Activated naive CD8-positive, alpha-beta T cell treated with anti-CD3 and anti-CD28 coated beads, Interleukin-2, amount 50 U/mL, for 24 hours (primary cell): ENCODE results near the gene SPSB4.
A peak's percentile ranks its signal among the peaks of the same experiment; 100 is the strongest.

Experiments
- ATAC-seq: fragments of 150-1000 bp; cut with Tn5 transposase; one replicate; pipeline ENCODE4 v1.10.0; 2021
- DNase-seq: peaks from one replicate; pipeline ENCODE4 v3.0.0; 2021
- H3K27ac Mint-ChIP-seq: one replicate; pipeline ENCODE4 v1.8.0; 2021; ENCODE audit warnings: mild to moderate bottlenecking, mixed read lengths
- H3K27me3 Mint-ChIP-seq: one replicate; pipeline ENCODE4 v1.8.0; 2021; ENCODE audit warnings: mixed read lengths
- H3K36me3 Mint-ChIP-seq: one replicate; pipeline ENCODE4 v1.8.0; 2021; ENCODE audit warnings: low read depth, mixed read lengths
- H3K4me1 Mint-ChIP-seq: one replicate; pipeline ENCODE4 v1.8.0; 2021; ENCODE audit warnings: mixed read lengths
- H3K4me3 Mint-ChIP-seq: one replicate; pipeline ENCODE4 v1.8.0; 2021; ENCODE audit warnings: mild to moderate bottlenecking, moderate library complexity, mixed read lengths
- H3K9me3 Mint-ChIP-seq: one replicate; pipeline ENCODE4 v1.8.0; 2021; ENCODE audit warnings: mixed read lengths

Gene SPSB4

GRCh38 chr3:141150081-141150830, 99.1 kb downstream of the SPSB4 start:
- Mint-ChIP-seq H3K9me3 (no peaks in the 10 kb centered on the region), H3K4me3 (no peak overlapping the region), H3K27ac (no peak overlapping the region), H3K36me3 (no peaks in the 10 kb centered on the region), H3K4me1 (no peaks in the 10 kb centered on the region), H3K27me3 (peaks cover 7% of the 10 kb centered on the region)
- ATAC-seq = no peak
- DNase-seq = no peak

- Mint-ChIP-seq H3K9me3 (no peaks in the 10 kb centered on the region), H3K27ac (no peak overlapping the region), H3K36me3 (no peaks in the 10 kb centered on the region), H3K4me1 (no peaks in the 10 kb centered on the region), H3K27me3 (peaks cover 4% of the 10 kb centered on the region), H3K4me3 (no peak overlapping the region)
- DNase-seq = no peak
- no peak for ATAC-seq
Observed at GRCh38 chr3:141150931-141151330, 99.8 kb downstream of the SPSB4 start.

- no peaks in the 10 kb centered on the region for H3K36me3 Mint-ChIP-seq
- no peaks in the 10 kb centered on the region for H3K9me3 Mint-ChIP-seq
- H3K27me3 Mint-ChIP-seq = peaks cover 4% of the 10 kb centered on the region
- no peak overlapping the region for H3K27ac Mint-ChIP-seq
- no peaks in the 10 kb centered on the region for H3K4me1 Mint-ChIP-seq
- no peak overlapping the region for H3K4me3 Mint-ChIP-seq
- ATAC-seq (no peak), DNase-seq (no peak)
Observed at GRCh38 chr3:141151439-141151838, 100.3 kb downstream of the SPSB4 start.

- H3K27me3 Mint-ChIP-seq = peaks cover 4% of the 10 kb centered on the region
- H3K36me3 Mint-ChIP-seq = no peaks in the 10 kb centered on the region
- ATAC-seq (no peak), DNase-seq (no peak)
- no peak overlapping the region for H3K27ac Mint-ChIP-seq
- H3K9me3 Mint-ChIP-seq = no peaks in the 10 kb centered on the region
- no peaks in the 10 kb centered on the region for H3K4me1 Mint-ChIP-seq
- no peak overlapping the region for H3K4me3 Mint-ChIP-seq
Observed at GRCh38 chr3:141152130-141152529, 101.0 kb downstream of the SPSB4 start.

GRCh38 chr3:141152801-141153678, 101.9 kb downstream of the SPSB4 start:
- no peaks in the 10 kb centered on the region for H3K4me1 Mint-ChIP-seq
- ATAC-seq (no peak), DNase-seq (no peak)
- no peaks in the 10 kb centered on the region for H3K9me3 Mint-ChIP-seq
- H3K4me3 Mint-ChIP-seq = no peak overlapping the region
- no peak overlapping the region for H3K27ac Mint-ChIP-seq
- H3K36me3 Mint-ChIP-seq = no peaks in the 10 kb centered on the region
- peaks cover 4% of the 10 kb centered on the region for H3K27me3 Mint-ChIP-seq

- ATAC-seq (no peak), DNase-seq (no peak)
- peaks cover 4% of the 10 kb centered on the region for H3K27me3 Mint-ChIP-seq
- H3K9me3 Mint-ChIP-seq = peaks cover under 1% of the 10 kb centered on the region
- H3K36me3 Mint-ChIP-seq = no peaks in the 10 kb centered on the region
- no peak overlapping the region for H3K27ac Mint-ChIP-seq
- H3K4me3 Mint-ChIP-seq = no peak overlapping the region
- H3K4me1 Mint-ChIP-seq = no peaks in the 10 kb centered on the region
Observed at GRCh38 chr3:141153679-141153966, 102.5 kb downstream of the SPSB4 start.

- Mint-ChIP-seq H3K9me3 (peaks cover 8% of the 10 kb centered on the region), H3K4me1 (no peaks in the 10 kb centered on the region), H3K27ac (no peak overlapping the region), H3K4me3 (no peak overlapping the region), H3K27me3 (no peaks in the 10 kb centered on the region), H3K36me3 (no peaks in the 10 kb centered on the region)
- DNase-seq = no peak
- ATAC-seq = no peak
Observed at GRCh38 chr3:141164852-141165251, 113.7 kb downstream of the SPSB4 start.

- H3K4me1 Mint-ChIP-seq = no peaks in the 10 kb centered on the region
- DNase-seq (no peak), ATAC-seq (no peak)
- H3K27me3 Mint-ChIP-seq = no peaks in the 10 kb centered on the region
- H3K9me3 Mint-ChIP-seq = no peaks in the 10 kb centered on the region
- no peak overlapping the region for H3K27ac Mint-ChIP-seq
- no peaks in the 10 kb centered on the region for H3K36me3 Mint-ChIP-seq
- H3K4me3 Mint-ChIP-seq = no peak overlapping the region
Observed at GRCh38 chr3:141167681-141168080, 116.5 kb downstream of the SPSB4 start.

- DNase-seq (no peak), ATAC-seq (no peak)
- Mint-ChIP-seq H3K36me3 (no peaks in the 10 kb centered on the region), H3K4me3 (no peak overlapping the region), H3K9me3 (no peaks in the 10 kb centered on the region), H3K27ac (no peak overlapping the region), H3K27me3 (peaks cover 2% of the 10 kb centered on the region), H3K4me1 (no peaks in the 10 kb centered on the region)
Observed at GRCh38 chr3:141170678-141171295, 119.6 kb downstream of the SPSB4 start.

GRCh38 chr3:141174674-141175073, 123.5 kb downstream of the SPSB4 start:
- no peaks in the 10 kb centered on the region for H3K36me3 Mint-ChIP-seq

GRCh38 chr3:141176775-141177174, 125.6 kb downstream of the SPSB4 start:
- Mint-ChIP-seq H3K27ac (no peak overlapping the region), H3K36me3 (no peaks in the 10 kb centered on the region), H3K4me1 (peaks cover 5% of the 10 kb centered on the region), H3K27me3 (peaks cover 2% of the 10 kb centered on the region), H3K9me3 (peaks cover 10% of the 10 kb centered on the region), H3K4me3 (no peak overlapping the region)
- no peak for DNase-seq
- peak; percentile 73 for ATAC-seq

More at GRCh38 chr3:141174674-141175073, 123.5 kb downstream of the SPSB4 start:
- H3K4me3 Mint-ChIP-seq = no peak overlapping the region
- H3K27me3 Mint-ChIP-seq = peaks cover 2% of the 10 kb centered on the region
- DNase-seq = no peak
- no peak overlapping the region for H3K27ac Mint-ChIP-seq
- ATAC-seq = no peak
- H3K9me3 Mint-ChIP-seq = no peaks in the 10 kb centered on the region
- H3K4me1 Mint-ChIP-seq = peaks cover 5% of the 10 kb centered on the region

GRCh38 chr3:141178026-141178425, 126.9 kb downstream of the SPSB4 start:
- Mint-ChIP-seq H3K9me3 (peaks cover 10% of the 10 kb centered on the region), H3K27me3 (peaks cover 2% of the 10 kb centered on the region), H3K4me3 (no peak overlapping the region), H3K27ac (no peak overlapping the region), H3K36me3 (no peaks in the 10 kb centered on the region), H3K4me1 (peaks cover 5% of the 10 kb centered on the region)
- DNase-seq (no peak), ATAC-seq (no peak)

- peaks cover 10% of the 10 kb centered on the region for H3K9me3 Mint-ChIP-seq
- H3K27me3 Mint-ChIP-seq = no peaks in the 10 kb centered on the region
- H3K4me3 Mint-ChIP-seq = no peak overlapping the region
- no peak for ATAC-seq
- peaks cover 5% of the 10 kb centered on the region for H3K4me1 Mint-ChIP-seq
- H3K36me3 Mint-ChIP-seq = no peaks in the 10 kb centered on the region
- no peak overlapping the region for H3K27ac Mint-ChIP-seq
- DNase-seq = no peak
Observed at GRCh38 chr3:141178551-141178950, 127.4 kb downstream of the SPSB4 start.

- Mint-ChIP-seq H3K4me1 (peaks cover 5% of the 10 kb centered on the region), H3K36me3 (no peaks in the 10 kb centered on the region), H3K9me3 (peaks cover 10% of the 10 kb centered on the region), H3K4me3 (no peak overlapping the region), H3K27me3 (no peaks in the 10 kb centered on the region), H3K27ac (no peak overlapping the region)
- ATAC-seq = no peak
- DNase-seq = no peak
Observed at GRCh38 chr3:141179983-141180382, 128.8 kb downstream of the SPSB4 start.

GRCh38 chr3:141181196-141181595, 130.0 kb downstream of the SPSB4 start:
- DNase-seq (no peak), ATAC-seq (no peak)
- Mint-ChIP-seq H3K9me3 (peaks cover 10% of the 10 kb centered on the region), H3K4me3 (no peak overlapping the region), H3K27ac (no peak overlapping the region), H3K27me3 (no peaks in the 10 kb centered on the region), H3K4me1 (peaks cover 4% of the 10 kb centered on the region), H3K36me3 (no peaks in the 10 kb centered on the region)
